Keratinocyte (primary cell): ENCODE measurements around the gene TEX36.

Experiments
- EZH2 ChIP-seq: IDR thresholded peaks from one replicate; pipeline ENCODE4 v1.6.1; 2012; ENCODE audit warnings: inconsistent platforms, mild to moderate bottlenecking, low read length, moderate library complexity
- TF ChIP-seq, protein P1 (sequence below), 3 experiments: IDR thresholded peaks in 1 of 3; conservative IDR thresholded peaks in 1 of 3; optimal IDR thresholded peaks in 1 of 3; 2 replicates in 2 of 3; 3 replicates in 1 of 3; pipeline versions ENCODE3 to v1.5.1; 2011; ENCODE audit warnings: low read length in 3 of 3, mild to moderate bottlenecking in 3 of 3, moderate library complexity in 2 of 3, control low read depth in 1 of 3, inconsistent platforms in 1 of 3; ENCODE audit not compliant: insufficient read depth in 2 of 3; ENCODE audit errors: extremely low read depth in 1 of 3

DNA sequence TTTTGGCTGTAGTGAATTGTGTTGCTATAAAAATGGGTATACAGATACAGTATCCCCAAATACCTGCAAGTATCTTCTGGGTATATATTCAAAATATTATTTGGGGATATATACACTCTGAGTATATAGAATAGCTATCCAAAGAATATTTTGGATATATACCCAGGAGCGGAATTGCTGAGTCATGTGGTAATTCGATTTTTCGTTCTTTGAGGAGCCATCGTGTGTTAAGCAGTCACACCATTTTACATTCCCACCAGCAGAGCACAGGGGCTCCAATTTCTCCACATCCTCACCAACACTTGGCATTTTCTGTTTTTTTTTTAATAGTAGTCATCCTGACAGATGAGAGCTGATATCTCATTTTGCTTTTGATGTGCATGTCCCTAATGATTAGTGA is 61.9 kb downstream of the TEX36 start:
- no peak for TF ChIP-seq EZH2
- TF ChIP-seq, protein P1, sequence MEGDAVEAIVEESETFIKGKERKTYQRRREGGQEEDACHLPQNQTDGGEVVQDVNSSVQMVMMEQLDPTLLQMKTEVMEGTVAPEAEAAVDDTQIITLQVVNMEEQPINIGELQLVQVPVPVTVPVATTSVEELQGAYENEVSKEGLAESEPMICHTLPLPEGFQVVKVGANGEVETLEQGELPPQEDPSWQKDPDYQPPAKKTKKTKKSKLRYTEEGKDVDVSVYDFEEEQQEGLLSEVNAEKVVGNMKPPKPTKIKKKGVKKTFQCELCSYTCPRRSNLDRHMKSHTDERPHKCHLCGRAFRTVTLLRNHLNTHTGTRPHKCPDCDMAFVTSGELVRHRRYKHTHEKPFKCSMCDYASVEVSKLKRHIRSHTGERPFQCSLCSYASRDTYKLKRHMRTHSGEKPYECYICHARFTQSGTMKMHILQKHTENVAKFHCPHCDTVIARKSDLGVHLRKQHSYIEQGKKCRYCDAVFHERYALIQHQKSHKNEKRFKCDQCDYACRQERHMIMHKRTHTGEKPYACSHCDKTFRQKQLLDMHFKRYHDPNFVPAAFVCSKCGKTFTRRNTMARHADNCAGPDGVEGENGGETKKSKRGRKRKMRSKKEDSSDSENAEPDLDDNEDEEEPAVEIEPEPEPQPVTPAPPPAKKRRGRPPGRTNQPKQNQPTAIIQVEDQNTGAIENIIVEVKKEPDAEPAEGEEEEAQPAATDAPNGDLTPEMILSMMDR (optimal IDR thresholded peaks at IDR 0.05 in 1 of 3, IDR thresholded peaks at IDR 0.05 in 1 of 3, conservative IDR thresholded peaks at IDR 0.05 in 1 of 3; ENCODE audit: extremely low read depth in 1 of 3, insufficient read depth in 2 of 3, low read length in 3 of 3): no peak
